ENCODE measurements around the gene ZBTB16.
A peak's percentile ranks its signal among the peaks of the same experiment; 100 is the strongest.

ZBTB16 gene

GRCh38 chr11:114059278-114059983 lies at the start of gene ZBTB16:
ZBTB16 (plus strand) TSS chr11:114059711; CDS start chr11:114063301, 3,590 bp downstream.
- peak; percentile 59 for DNase-seq (ENCODE audit: low spot score)

- no peak for DNase-seq (ENCODE audit: low spot score)
These were observed 48.6 kb upstream of the ZBTB16 start for GRCh38 chr11:114010931-114011330.

- DNase-seq (ENCODE audit: low spot score) = no peak
These were observed 48.1 kb upstream of the ZBTB16 start for GRCh38 chr11:114011443-114011842.

GRCh38 chr11:114015117-114015516 lies 44.4 kb upstream of the ZBTB16 start:
- DNase-seq (ENCODE audit: low spot score) = no peak

GRCh38 chr11:114016986-114017385 lies 42.5 kb upstream of the ZBTB16 start:
- DNase-seq (ENCODE audit: low spot score) = no peak

GRCh38 chr11:114017723-114018122 lies 41.8 kb upstream of the ZBTB16 start:
- no peak for DNase-seq (ENCODE audit: low spot score)

- no peak for DNase-seq (ENCODE audit: low spot score)
These were observed 40.5 kb upstream of the ZBTB16 start for GRCh38 chr11:114019046-114019445.

- DNase-seq (ENCODE audit: low spot score) = no peak
These were observed 39.9 kb upstream of the ZBTB16 start for GRCh38 chr11:114019574-114019973.

- no peak for DNase-seq (ENCODE audit: low spot score)
These were observed 34.1 kb upstream of the ZBTB16 start for GRCh38 chr11:114025329-114025907.

GRCh38 chr11:114026355-114026754 lies 33.2 kb upstream of the ZBTB16 start:
- peak; percentile 13 for DNase-seq (ENCODE audit: low spot score)

- no peak for DNase-seq (ENCODE audit: low spot score)
These were observed 32.1 kb upstream of the ZBTB16 start for GRCh38 chr11:114027391-114027790.

GRCh38 chr11:114027926-114028325 lies 31.6 kb upstream of the ZBTB16 start:
- DNase-seq (ENCODE audit: low spot score) = no peak

GRCh38 chr11:114031246-114031966 lies 28.1 kb upstream of the ZBTB16 start:
- no peak for DNase-seq (ENCODE audit: low spot score)

- DNase-seq (ENCODE audit: low spot score) = no peak
These were observed 27.6 kb upstream of the ZBTB16 start for GRCh38 chr11:114031967-114032320.

- DNase-seq (ENCODE audit: low spot score) = no peak
These were observed 26.4 kb upstream of the ZBTB16 start for GRCh38 chr11:114033066-114033465.

- DNase-seq (ENCODE audit: low spot score) = no peak
These were observed 25.9 kb upstream of the ZBTB16 start for GRCh38 chr11:114033572-114033971.

- DNase-seq (ENCODE audit: low spot score) = no peak
These were observed 24.6 kb upstream of the ZBTB16 start for GRCh38 chr11:114034956-114035355.

- peak; percentile 58 for DNase-seq (ENCODE audit: low spot score)
These were observed 23.2 kb upstream of the ZBTB16 start for GRCh38 chr11:114036147-114036811.

- no peak for DNase-seq (ENCODE audit: low spot score)
These were observed 22.6 kb upstream of the ZBTB16 start for GRCh38 chr11:114036958-114037357.

- no peak for DNase-seq (ENCODE audit: low spot score)
These were observed 20.0 kb upstream of the ZBTB16 start for GRCh38 chr11:114039551-114039950.

- DNase-seq (ENCODE audit: low spot score) = no peak
These were observed 18.8 kb upstream of the ZBTB16 start for GRCh38 chr11:114040706-114041211.

- DNase-seq (ENCODE audit: low spot score) = no peak
These were observed 17.3 kb upstream of the ZBTB16 start for GRCh38 chr11:114042234-114042633.
